HCT116 (cell line): Measurements from ENCODE around the gene ISYNA1. TPM values are rescaled to one million over a fixed set of nuclear protein-coding genes. Genes with fewer than 3 reads are reported as not detected.

Experiments used
- ATAC-seq: fragments of 200-7000 bp; cut with Tn5 transposase; 2 replicates; pipeline ENCODE4 v1.9.1; 2020; ENCODE audit warnings: mild to moderate bottlenecking, moderate library complexity
- BruUV-seq: library from RNA; stranded (reverse); fragments of 400-500 nt; replicated peaks from 2 replicates; lab custom pipeline; 2021; lab: Mats Ljungman, UMichigan
- CTCF ChIA-PET: fragments of 300-600 bp; sonication (Branson Sonifier 250); formaldehyde crosslinking; loops from one replicate; lab custom pipeline; 2021; ENCODE audit warnings: antibody characterized with exemption; lab: Charles Lee
- POLR2A ChIA-PET: fragments of 300-600, 350-600 bp; sonication (Branson Sonifier 250); formaldehyde crosslinking; loops from one replicate; lab custom pipeline; 2021; ENCODE audit warnings: antibody characterized with exemption; lab: Charles Lee
- RAD21 ChIA-PET, 2 experiments: fragments of 300-600 bp; sonication (Branson Sonifier 250); formaldehyde crosslinking; loops; one replicate each; lab custom pipeline; 2023; ENCODE audit warnings: low total read pairs in 2 of 2; ENCODE audit not compliant: uncharacterized antibody in 2 of 2, unreplicated experiment in 2 of 2, low non-redundant PET in 1 of 2; lab: Charles Lee
- DNase-seq: peaks from one replicate; pipeline ENCODE4 v3.0.0-alpha.2; 2010; ENCODE audit warnings: low read depth, low spot score
- H2AFZ ChIP-seq: fragments of 200-600 bp; shearing (Covaris generic), sonication (generic); 2 replicates; pipeline ENCODE4 v1.6.1; 2017; ENCODE audit warnings: low read depth, mixed run types, mixed read lengths, antibody characterized with exemption, low read length; ENCODE audit not compliant: poor library complexity, severe bottlenecking
- H3K27ac ChIP-seq: 2 replicates; pipeline ENCODE4 v1.5.1; 2012; ENCODE audit warnings: low read depth, low read length
- H3K27me3 ChIP-seq: fragments of 200-600 bp; sonication (generic); 2 replicates; pipeline ENCODE4 v1.6.1; 2016; ENCODE audit warnings: mixed run types, low read length, mixed read lengths; ENCODE audit not compliant: insufficient read depth
- H3K36me3 ChIP-seq, 2 experiments: fragments of 200-500 bp in 1 of 2; fragments of 200-600 bp in 1 of 2; sonication (Bioruptor generic) in 1 of 2; sonication (generic) in 1 of 2; 2 replicates each; pipeline versions ENCODE4 v1.5.1 to v1.6.1; 2014 to 2016; ENCODE audit warnings: low read length in 2 of 2, inconsistent platforms in 1 of 2, mixed read lengths in 1 of 2, mixed run types in 1 of 2; ENCODE audit not compliant: insufficient read depth in 2 of 2, control insufficient read depth in 1 of 2
- H3K4me1 ChIP-seq, 2 experiments: fragments of 200-600 bp in 1 of 2; sonication (generic) in 1 of 2; 2 replicates each; pipeline versions ENCODE4 v1.5.1 to v1.6.1; 2012 to 2017; ENCODE audit warnings: low read length in 2 of 2, inconsistent platforms in 1 of 2, mild to moderate bottlenecking in 1 of 2, mixed read lengths in 1 of 2, mixed run types in 1 of 2, moderate library complexity in 1 of 2; ENCODE audit not compliant: insufficient read depth in 2 of 2, control insufficient read depth in 1 of 2
- H3K4me2 ChIP-seq: fragments of 200-600 bp; sonication (generic); 2 replicates; pipeline ENCODE4 v1.6.1; 2017; ENCODE audit warnings: mixed run types, low read length, mixed read lengths
- H3K4me3 ChIP-seq, 2 experiments: fragments of 200-600 bp in 1 of 2; sonication (generic) in 1 of 2; replicated peaks in 1 of 2; 2 replicates each; pipeline ENCODE4 v1.5.1; 2011 to 2016; ENCODE audit warnings: low read length in 2 of 2, control low read depth in 1 of 2, low read depth in 1 of 2, mild to moderate bottlenecking in 1 of 2, mixed read lengths in 1 of 2, mixed run types in 1 of 2
- H3K79me2 ChIP-seq: fragments of 200-600 bp; sonication (generic); 2 replicates; pipeline ENCODE4 v1.6.1; 2017; ENCODE audit warnings: mild to moderate bottlenecking, mixed run types, low read length, moderate library complexity, mixed read lengths; ENCODE audit not compliant: insufficient read depth
- H3K9ac ChIP-seq: fragments of 200-600 bp; sonication (generic); 2 replicates; pipeline ENCODE4 v1.6.1; 2016; ENCODE audit warnings: low read length, mixed read lengths
- H3K9me2 ChIP-seq: fragments of 200-600 bp; sonication (generic), shearing (Covaris generic); 2 replicates; pipeline ENCODE4 v1.6.1; 2017; ENCODE audit warnings: mixed run types, mild to moderate bottlenecking, moderate library complexity; ENCODE audit not compliant: insufficient read depth
- H3K9me3 ChIP-seq, 2 experiments: fragments of 200-500 bp in 1 of 2; fragments of 200-600 bp in 1 of 2; sonication (Bioruptor generic) in 1 of 2; sonication (generic) in 1 of 2; 2 replicates each; pipeline ENCODE4 v1.6.1; 2014 to 2017; ENCODE audit warnings: low read length in 2 of 2, mixed read lengths in 2 of 2, inconsistent platforms in 1 of 2, low read depth in 1 of 2, mild to moderate bottlenecking in 1 of 2, mixed run types in 1 of 2, moderate library complexity in 1 of 2; ENCODE audit not compliant: control insufficient read depth in 1 of 2, insufficient read depth in 1 of 2
- H4K20me1 ChIP-seq: fragments of 200-600 bp; sonication (generic), shearing (Covaris generic); 2 replicates; pipeline ENCODE4 v1.6.1; 2017; ENCODE audit warnings: mixed run types, mild to moderate bottlenecking, moderate library complexity; ENCODE audit not compliant: insufficient read depth
- CEBPB ChIP-seq: IDR thresholded peaks from 2 replicates; pipeline ENCODE4 v1.6.1; 2012; ENCODE audit warnings: low read depth
- CTCF ChIP-seq, 3 experiments: fragments of 200-600 bp in 1 of 3; sonication (generic) in 1 of 3; IDR thresholded peaks in 2 of 3; conservative IDR thresholded peaks in 1 of 3; 2 replicates each; pipeline ENCODE4 v1.5.1; 2012 to 2017; ENCODE audit warnings: low read depth in 2 of 3, low read length in 2 of 3, antibody characterized with exemption in 1 of 3, borderline replicate concordance in 1 of 3, control low read depth in 1 of 3, mild to moderate bottlenecking in 1 of 3, mixed read lengths in 1 of 3, mixed run types in 1 of 3, moderate library complexity in 1 of 3; ENCODE audit not compliant: insufficient read depth in 1 of 3
- EZH2phosphoT487 ChIP-seq: fragments of 200-600 bp; IDR thresholded peaks from 2 replicates; pipeline ENCODE4 v1.6.1; 2018; ENCODE audit warnings: antibody characterized with exemption, borderline replicate concordance
- FOSL1 ChIP-seq: IDR thresholded peaks from 2 replicates; pipeline ENCODE4 v1.6.1; 2012; ENCODE audit warnings: low read depth
- MAX ChIP-seq: IDR thresholded peaks from 2 replicates; pipeline ENCODE4 v1.6.1; 2012
- POLR2A ChIP-seq: IDR thresholded peaks from 2 replicates; pipeline ENCODE4 v1.7.0; 2011; ENCODE audit warnings: borderline replicate concordance; ENCODE audit not compliant: insufficient read depth, insufficient read length; ENCODE audit errors: extremely low read depth
- POLR2AphosphoS5 ChIP-seq: IDR thresholded peaks from 2 replicates; pipeline ENCODE4 v1.6.1; 2011; ENCODE audit warnings: mild to moderate bottlenecking, low read depth, low read length, moderate library complexity
- REST ChIP-seq: IDR thresholded peaks from 2 replicates; pipeline ENCODE4 v1.6.1; 2012; ENCODE audit warnings: low read depth
- SIN3A ChIP-seq: IDR thresholded peaks from 2 replicates; pipeline ENCODE4 v1.6.1; 2012; ENCODE audit warnings: low read depth
- TCF7L2 ChIP-seq: IDR thresholded peaks from 2 replicates; pipeline ENCODE4 v1.7.0; 2011; ENCODE audit warnings: borderline replicate concordance, inconsistent platforms; ENCODE audit not compliant: insufficient read depth, insufficient read length; ENCODE audit errors: extremely low read depth
- YY1 ChIP-seq: IDR thresholded peaks from 2 replicates; pipeline ENCODE4 v1.6.1; 2011; ENCODE audit warnings: low read length, low read depth, moderate library complexity, mild to moderate bottlenecking; ENCODE audit not compliant: insufficient replicate concordance; ENCODE audit errors: extremely low read depth
- ZFX ChIP-seq: fragments of 450-650 bp; IDR thresholded peaks from 2 replicates; pipeline ENCODE4 v1.6.1; 2017
- ZNF274 ChIP-seq: fragments of 200-500 bp; sonication (Bioruptor generic); IDR thresholded peaks from 2 replicates; pipeline ENCODE4 v1.6.1; 2014; ENCODE audit warnings: mild to moderate bottlenecking, low read depth, low read length, inconsistent platforms
- intact Hi-C: fragments of 100-400 bp; cut with micrococcal nuclease; formaldehyde crosslinking; loops from 2 replicates; pipeline ENCODE4 v1.10.0; 2022
- total RNA-seq: library from RNA; stranded (reverse); gene quantifications from one replicate; pipeline ENCODE4 v1.2.1, GENCODE V29; 2021; ENCODE audit not compliant: unreplicated experiment

The ISYNA1 gene
- total RNA-seq, 1 experiment from 2014 or later: 365 TPM

GRCh38 chr19:18467978-18468377, 30.0 kb upstream of the ISYNA1 start:
- TF ChIP-seq TCF7L2 (no peak), YY1 (no peak), MAX (no peak), CTCF (IDR thresholded peaks at IDR 0.05 in 2 of 3, conservative IDR thresholded peaks at IDR 0.05 in 1 of 3; ENCODE audit: borderline replicate concordance in 1 of 3, insufficient read depth in 1 of 3, low read depth in 2 of 3, low read length in 2 of 3) (no peak), CEBPB (no peak), EZH2phosphoT487 (no peak), ZNF274 (no peak), SIN3A (no peak), POLR2AphosphoS5 (no peak), POLR2A (no peak), REST (no peak), FOSL1 (no peak), ZFX (no peak)
- H3K27me3 ChIP-seq: no peaks in the 10 kb centered on the region
- ChIA-PET POLR2A (no interaction called here), RAD21 (no interaction called here), CTCF (interaction anchor here (1.3 kb wide), 1 partner anchor 14 kb away, joined by 4 read pairs; no protein-coding TSS in a partner anchor)
- H3K36me3 ChIP-seq: 0 out of 4 replicates have a peak, but pooled peaks cover 0 to 2% of the 10 kb centered on the region in 2 experiments
- no peak for DNase-seq
- intact Hi-C loops: loop anchor here (5.0 kb wide), 3 partner anchors 104 to 209 kb away; partner anchors contain the start of gene UBA52
- peaks cover 19% of the 10 kb centered on the region; the same call in 1 of the 2 replicates for H3K79me2 ChIP-seq
- no peak for ATAC-seq
- H2AFZ ChIP-seq: no peak overlapping the region
- H3K9me3 ChIP-seq: no peaks in the 10 kb centered on the region
- no TSS peak for BruUV-seq
- no peaks in the 10 kb centered on the region for H4K20me1 ChIP-seq
- H3K4me1 ChIP-seq: peaks cover 13 to 32% of the 10 kb centered on the region in 2 experiments
- no peak overlapping the region for H3K4me3 ChIP-seq
- peak overlapping the region; percentile 26; the same call in 1 of the 2 replicates for H3K27ac ChIP-seq
- H3K4me2 ChIP-seq: no peak overlapping the region
- no peak overlapping the region for H3K9ac ChIP-seq
- H3K9me2 ChIP-seq: no peaks in the 10 kb centered on the region
